Body of pancreas (tissue), 4 donors: ENCODE results near the gene PNRC2. TPM values are rescaled to one million over a fixed set of nuclear protein-coding genes. Genes with fewer than 3 reads are reported as not detected.
"Not testable (repeated sequence)": the region's sequence is repeated elsewhere in the genome, so short reads cannot be mapped to it uniquely, and the experiment has no call there.

ENCODE experiments used
- ATAC-seq: fragments of 150-250 bp; one replicate; pipeline ENCODE4 v1.9.1; 2016
- DNase-seq, 4 donors: peaks; one replicate each; pipeline ENCODE4 v3.0.0-alpha.2; 2019
- H3K27ac ChIP-seq, 4 donors: fragments of 200-600 bp; sonication (generic); 1 replicate in 3 of 4; 2 replicates in 1 of 4; pipeline versions ENCODE4 v1.5.1 to v1.6.1; 2016 to 2019; ENCODE audit warnings: mild to moderate bottlenecking in 1 of 4, mixed read lengths in 1 of 4, moderate library complexity in 1 of 4
- H3K27me3 ChIP-seq, 2 donors: fragments of 200-600 bp; sonication (generic); one replicate each; pipeline ENCODE4 v1.6.0; 2016; ENCODE audit warnings: mild to moderate bottlenecking in 1 of 2
- H3K36me3 ChIP-seq, 2 donors: fragments of 200-600 bp; sonication (generic); replicated peaks in 1 of 2; 2 replicates each; pipeline ENCODE4 v1.5.1; 2016; ENCODE audit warnings: low read depth in 2 of 2; ENCODE audit not compliant: insufficient read depth in 1 of 2
- H3K4me1 ChIP-seq: fragments of 200-600 bp; sonication (generic); one replicate; pipeline ENCODE4 v1.6.0; 2016
- H3K4me3 ChIP-seq, 2 donors: fragments of 200-600 bp; sonication (generic); 1 replicate in 1 of 2; 2 replicates in 1 of 2; pipeline ENCODE4 v1.5.1; 2016 to 2019
- H3K9me3 ChIP-seq, 3 donors: fragments of 200-600 bp; sonication (generic); 1 replicate in 2 of 3; 2 replicates in 1 of 3; pipeline ENCODE4 v1.5.1; 2016
- POLR2A ChIP-seq, 3 donors: fragments of 450-650 bp; IDR thresholded peaks; one replicate each; pipeline ENCODE4 v1.6.1; 2016; ENCODE audit warnings: antibody characterized with exemption in 3 of 3, mild to moderate bottlenecking in 2 of 3
- WGBS, 2 donors: methylation state at CpG; one replicate each; pipeline ENCODE4 v1.1.5; 2017; 5-methylcytosine and 5-hydroxymethylcytosine counted together
- intact Hi-C: fragments of 100-400 bp; cut with DNase I; formaldehyde crosslinking; loops from one replicate; pipeline ENCODE4 v1.15.1; 2023
- total RNA-seq, 2 donors: library from RNA; depleted of rRNA; stranded (reverse); fragments of >200 nt; gene quantifications; one replicate each; pipeline ENCODE4 v1.1.0, GENCODE V29; 2016
- TF ChIP-seq, protein P1 (sequence below), 7 experiments: fragments of 450-650 bp in 4 of 7; fragments of 200-600 bp in 3 of 7; sonication (generic) in 3 of 7; IDR thresholded peaks; one replicate each; pipeline ENCODE4 v1.5.1; 2016 to 2019; ENCODE audit warnings: antibody characterized with exemption in 7 of 7

Gene PNRC2
- total RNA-seq, 2 donors from 2014 or later, result 54.4 to 64.6 TPM

DNA sequence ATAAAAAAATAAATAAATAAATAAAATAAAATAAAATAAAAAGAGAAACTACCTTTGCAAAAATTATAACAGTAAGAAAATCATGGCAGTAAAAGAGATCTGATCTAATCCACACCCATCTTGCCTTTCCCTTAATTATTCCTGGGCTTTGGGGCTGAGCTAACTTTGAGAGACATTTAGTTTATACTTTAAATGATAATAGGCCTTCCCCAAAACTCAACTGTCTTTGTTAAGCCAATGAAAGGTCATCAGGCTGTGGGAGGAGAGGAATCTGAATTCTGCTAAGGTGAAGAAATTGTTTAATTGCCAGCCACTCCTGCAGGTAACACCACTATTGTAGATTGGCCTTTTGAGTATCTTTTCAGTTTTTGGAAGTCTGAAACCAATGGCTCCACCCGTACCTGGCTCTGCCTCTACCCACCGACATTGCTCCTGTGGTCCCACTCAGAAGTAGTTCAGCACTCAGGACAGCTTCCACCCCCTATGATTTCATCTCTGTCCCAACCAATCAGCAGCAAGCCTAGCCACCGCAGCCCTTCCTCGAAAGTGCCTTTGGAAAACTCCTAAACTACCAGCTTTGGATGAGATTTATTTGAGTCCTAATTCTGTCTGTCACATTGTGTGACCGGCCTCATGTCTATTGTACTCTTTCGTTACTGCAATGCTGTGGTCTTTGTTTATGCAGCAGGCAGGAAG lies 23.0 kb upstream of the PNRC2 start:
- Histone ChIP-seq H3K4me1 (no peaks in the 10 kb centered on the region), H3K9me3 (no peaks in the 10 kb centered on the region), H3K27ac (no peak overlapping the region), H3K27me3 (no peaks in the 10 kb centered on the region), H3K4me3 (no peak overlapping the region), H3K36me3 (no peaks in the 10 kb centered on the region)
- TF ChIP-seq POLR2A (IDR thresholded peaks at IDR 0.05), result no peak
- TF ChIP-seq, protein P1, sequence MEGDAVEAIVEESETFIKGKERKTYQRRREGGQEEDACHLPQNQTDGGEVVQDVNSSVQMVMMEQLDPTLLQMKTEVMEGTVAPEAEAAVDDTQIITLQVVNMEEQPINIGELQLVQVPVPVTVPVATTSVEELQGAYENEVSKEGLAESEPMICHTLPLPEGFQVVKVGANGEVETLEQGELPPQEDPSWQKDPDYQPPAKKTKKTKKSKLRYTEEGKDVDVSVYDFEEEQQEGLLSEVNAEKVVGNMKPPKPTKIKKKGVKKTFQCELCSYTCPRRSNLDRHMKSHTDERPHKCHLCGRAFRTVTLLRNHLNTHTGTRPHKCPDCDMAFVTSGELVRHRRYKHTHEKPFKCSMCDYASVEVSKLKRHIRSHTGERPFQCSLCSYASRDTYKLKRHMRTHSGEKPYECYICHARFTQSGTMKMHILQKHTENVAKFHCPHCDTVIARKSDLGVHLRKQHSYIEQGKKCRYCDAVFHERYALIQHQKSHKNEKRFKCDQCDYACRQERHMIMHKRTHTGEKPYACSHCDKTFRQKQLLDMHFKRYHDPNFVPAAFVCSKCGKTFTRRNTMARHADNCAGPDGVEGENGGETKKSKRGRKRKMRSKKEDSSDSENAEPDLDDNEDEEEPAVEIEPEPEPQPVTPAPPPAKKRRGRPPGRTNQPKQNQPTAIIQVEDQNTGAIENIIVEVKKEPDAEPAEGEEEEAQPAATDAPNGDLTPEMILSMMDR (IDR thresholded peaks at IDR 0.05), result no peak
- no peak for ATAC-seq
- WGBS, 2 donors, result 85 to 87% methylated on average over 5 to 6 of the region's 6 CpGs
- intact Hi-C loops, result no loop called here
- no peak for DNase-seq

DNA sequence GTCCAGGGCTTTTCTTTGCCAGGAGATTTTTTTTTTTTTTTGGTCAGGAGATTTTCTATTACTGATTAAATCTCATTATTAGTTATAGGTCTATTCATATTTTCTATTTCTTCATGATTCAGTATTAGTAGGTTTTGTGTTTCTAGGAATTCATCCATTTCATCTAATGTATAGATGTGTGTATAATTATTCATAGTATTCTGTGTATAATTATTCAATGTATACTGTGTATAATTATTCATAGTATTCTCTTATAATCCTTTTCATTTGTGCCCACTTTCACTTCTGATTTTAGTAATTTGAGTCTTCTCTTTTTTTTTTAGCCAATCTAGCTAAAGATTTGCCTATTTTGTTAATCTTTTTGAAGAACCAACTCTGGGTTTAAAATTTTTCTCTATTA lies 12.3 kb upstream of the PNRC2 start:
- H3K4me3 ChIP-seq, result no peak overlapping the region
- H3K27me3 ChIP-seq, result no peaks in the 10 kb centered on the region
- no peaks in the 10 kb centered on the region for H3K36me3 ChIP-seq
- intact Hi-C loops, result no loop called here
- H3K4me1 ChIP-seq, result no peaks in the 10 kb centered on the region
- TF ChIP-seq, protein P1 (IDR thresholded peaks at IDR 0.05), result no peak
- ATAC-seq (no peak), DNase-seq (no peak)
- no peak overlapping the region for H3K27ac ChIP-seq
- no peaks in the 10 kb centered on the region for H3K9me3 ChIP-seq

DNA sequence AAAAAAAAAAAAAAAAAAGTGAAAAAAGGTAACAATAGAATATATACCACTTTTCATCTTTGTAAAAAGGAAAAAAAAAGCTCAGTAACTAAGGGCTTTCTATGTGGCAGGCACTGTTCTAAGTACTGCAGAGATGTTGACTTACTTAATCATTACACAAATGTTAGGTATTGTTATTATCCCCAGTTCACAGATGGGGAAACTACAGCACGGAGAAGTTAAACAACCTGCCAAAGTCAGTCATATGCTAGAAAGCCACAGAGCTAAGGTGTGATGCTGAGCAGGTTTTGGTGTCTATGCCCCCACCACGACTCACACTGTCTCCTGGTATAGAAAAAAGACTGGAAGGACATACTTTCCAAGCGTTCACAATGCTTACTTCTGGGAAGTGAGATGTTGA lies 6.6 kb upstream of the PNRC2 start:
- TF ChIP-seq, protein P1 (IDR thresholded peaks at IDR 0.05), result no peak
- no peak for TF ChIP-seq POLR2A (IDR thresholded peaks at IDR 0.05)
- Histone ChIP-seq H3K9me3 (no peaks in the 10 kb centered on the region), H3K36me3 (no peaks in the 10 kb centered on the region), H3K4me1 (peaks cover 35% of the 10 kb centered on the region), H3K27ac (peak overlapping the region in 1 of 4 donors; percentile 51), H3K27me3 (no peaks in the 10 kb centered on the region), H3K4me3 (no peak overlapping the region)
- DNase-seq (peak in 1 of 4 donors; percentile 16), ATAC-seq (no peak)
- WGBS, 2 donors, result 46 to 59% methylated on average over 3 of the region's 3 CpGs
- intact Hi-C loops, result no loop called here

DNA sequence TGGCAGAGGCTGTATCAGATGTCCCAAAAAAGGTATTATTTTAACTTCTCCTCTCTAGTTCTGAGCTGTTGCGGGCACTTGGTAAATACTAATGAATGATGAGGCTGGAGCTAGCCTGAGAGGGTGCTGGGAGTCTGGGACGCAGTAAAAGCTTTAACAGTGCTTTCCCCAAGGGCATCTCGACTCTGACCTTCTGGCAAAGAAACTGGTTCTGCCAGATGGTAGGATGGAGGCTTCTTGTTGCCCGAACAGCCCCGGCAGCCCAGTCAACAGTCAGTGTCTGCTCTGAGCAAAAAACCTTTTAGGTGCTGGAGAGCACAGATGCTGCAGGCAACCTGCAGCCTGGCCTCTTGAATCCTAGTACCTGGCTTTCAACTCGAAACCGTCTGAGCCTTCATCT lies 2.5 kb upstream of the PNRC2 start:
- 15 to 16% methylated on average over 7 of the region's 7 CpGs for WGBS, 2 donors
- intact Hi-C loops, result no loop called here

DNA sequence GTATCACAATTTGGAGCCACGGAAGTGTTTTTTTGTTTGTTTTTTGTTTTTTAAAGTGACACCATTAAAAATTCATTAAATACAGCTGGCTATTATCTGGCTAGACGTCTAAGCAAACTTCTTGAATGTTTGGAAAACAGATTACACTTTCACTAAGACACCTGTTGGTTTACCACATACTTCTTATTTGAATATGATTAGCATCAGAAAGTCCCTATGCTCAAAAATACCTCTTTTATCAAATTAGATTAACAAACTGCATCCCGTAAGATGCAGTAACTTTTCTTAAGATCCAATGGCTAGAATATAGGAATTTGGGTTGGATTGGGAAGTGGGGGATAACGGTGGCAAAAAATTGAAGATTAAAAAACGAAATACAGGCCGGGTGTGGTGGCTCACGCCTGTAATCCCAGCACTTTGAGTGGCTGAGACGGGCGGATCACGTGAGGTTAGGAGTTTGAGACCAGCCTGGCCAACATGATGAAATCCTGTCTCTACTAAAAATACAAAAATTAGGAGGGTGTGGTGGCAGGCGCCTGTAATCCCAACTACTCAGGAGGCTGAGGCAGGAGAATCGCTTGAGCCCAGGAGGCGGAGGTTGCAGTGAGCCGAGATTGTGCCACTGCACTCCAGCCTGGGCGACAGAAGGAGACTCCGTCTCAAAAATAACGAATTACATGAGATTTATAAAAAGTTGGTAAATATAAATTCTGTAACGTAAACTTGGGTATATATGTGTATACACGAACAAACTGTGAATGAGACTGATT lies 1.4 kb upstream of the PNRC2 start:
- ATAC-seq, intact Hi-C loops, H3K36me3 ChIP-seq, H3K4me3 ChIP-seq, H3K27me3 ChIP-seq, H3K9me3 ChIP-seq, DNase-seq: not testable (repeated sequence)
- H3K4me1 ChIP-seq, result peaks cover 63% of the 10 kb centered on the region
- WGBS, 2 donors, result 42 to 66% methylated on average over 19 of the region's 19 CpGs
- H3K27ac ChIP-seq, result peak overlapping the region; percentile 97 to 99 (median 99)

More for the DNA sequence above, 2.5 kb upstream of the PNRC2 start:
- TF ChIP-seq, protein P1 (IDR thresholded peaks at IDR 0.05), result no peak
- no peak for TF ChIP-seq POLR2A (IDR thresholded peaks at IDR 0.05)
- Histone ChIP-seq H3K4me3 (no peak overlapping the region), H3K27ac (peak overlapping the region; percentile 26 to 99 (median 99)), H3K36me3 (no peaks in the 10 kb centered on the region), H3K4me1 (peaks cover 59% of the 10 kb centered on the region), H3K9me3 (no peaks in the 10 kb centered on the region), H3K27me3 (no peaks in the 10 kb centered on the region)
- peak; percentile 73 to 87 (median 86) for DNase-seq
- ATAC-seq, result peak; percentile 30
